Astrocyte (in vitro differentiated cells and primary cell): Measurements from ENCODE around the gene ABCB8. TPM values are rescaled to one million over a fixed set of nuclear protein-coding genes. Genes with fewer than 3 reads are reported as not detected.

Source experiments
- DNase-seq: peaks from one replicate; pipeline ENCODE4 v3.0.0-alpha.2; 2010; ENCODE audit warnings: low read depth
- FAIRE-seq: peaks from 2 replicates; lab custom pipeline; 2011; peaks lifted over from hg19 to GRCh38; lab: Jason Lieb, UNC
- H2AFZ ChIP-seq: 2 replicates; pipeline ENCODE4 v1.6.0; 2012; ENCODE audit warnings: low read depth, low read length, inconsistent platforms
- H3K27ac ChIP-seq: 2 replicates; pipeline ENCODE4 v1.5.1; 2011; ENCODE audit warnings: low read depth, low read length, inconsistent platforms
- H3K27me3 ChIP-seq: 2 replicates; pipeline ENCODE4 v1.6.0; 2011; ENCODE audit warnings: low read length, inconsistent platforms; ENCODE audit not compliant: insufficient read depth
- H3K36me3 ChIP-seq: 2 replicates; pipeline ENCODE4 v1.5.1; 2011; ENCODE audit warnings: low read length, inconsistent platforms; ENCODE audit not compliant: insufficient read depth
- H3K4me1 ChIP-seq: 2 replicates; pipeline ENCODE4 v1.5.1; 2011; ENCODE audit warnings: low read length, inconsistent platforms; ENCODE audit not compliant: insufficient read depth
- H3K4me2 ChIP-seq: 2 replicates; pipeline ENCODE4 v1.6.0; 2012; ENCODE audit warnings: low read length, inconsistent platforms
- H3K4me3 ChIP-seq: 2 replicates; pipeline ENCODE4 v1.5.1; 2011; ENCODE audit warnings: low read depth, mild to moderate bottlenecking, low read length, inconsistent platforms; ENCODE audit not compliant: insufficient read depth
- H3K79me2 ChIP-seq: 2 replicates; pipeline ENCODE4 v1.6.0; 2012; ENCODE audit warnings: mild to moderate bottlenecking, low read length, inconsistent platforms; ENCODE audit not compliant: insufficient read depth
- H3K9ac ChIP-seq: 2 replicates; pipeline ENCODE4 v1.6.0; 2012; ENCODE audit warnings: mild to moderate bottlenecking, low read length, inconsistent platforms
- H3K9me3 ChIP-seq: 2 replicates; pipeline ENCODE4 v1.5.1; 2012; ENCODE audit warnings: low read depth, mild to moderate bottlenecking, low read length, inconsistent platforms; ENCODE audit not compliant: insufficient read depth
- H4K20me1 ChIP-seq: 2 replicates; pipeline ENCODE4 v1.6.0; 2012; ENCODE audit warnings: low read length, inconsistent platforms; ENCODE audit not compliant: insufficient read depth
- H3K27ac Mint-ChIP-seq: one replicate; pipeline ENCODE4 v1.8.0; 2021; ENCODE audit warnings: mild to moderate bottlenecking, mixed read lengths; ENCODE audit not compliant: unreplicated experiment
- H3K27me3 Mint-ChIP-seq: one replicate; pipeline ENCODE4 v1.8.0; 2021; ENCODE audit warnings: low read depth, mixed read lengths; ENCODE audit not compliant: unreplicated experiment
- H3K36me3 Mint-ChIP-seq: one replicate; pipeline ENCODE4 v1.8.0; 2021; ENCODE audit warnings: low read depth, mixed read lengths; ENCODE audit not compliant: unreplicated experiment
- H3K4me1 Mint-ChIP-seq: one replicate; pipeline ENCODE4 v1.8.0; 2021; ENCODE audit warnings: low read depth, mixed read lengths; ENCODE audit not compliant: unreplicated experiment
- H3K4me3 Mint-ChIP-seq: one replicate; pipeline ENCODE4 v1.8.0; 2021; ENCODE audit warnings: mild to moderate bottlenecking, moderate library complexity, mixed read lengths; ENCODE audit not compliant: unreplicated experiment
- H3K9me3 Mint-ChIP-seq: one replicate; pipeline ENCODE4 v1.8.0; 2021; ENCODE audit warnings: mild to moderate bottlenecking, mixed read lengths; ENCODE audit not compliant: unreplicated experiment
- CTCF ChIP-seq: IDR thresholded peaks from 2 replicates; pipeline ENCODE4 v1.5.1; 2011; ENCODE audit warnings: low read depth, mild to moderate bottlenecking, inconsistent platforms, low read length, moderate library complexity; ENCODE audit not compliant: insufficient read depth
- EZH2 ChIP-seq: IDR thresholded peaks from 2 replicates; pipeline ENCODE4 v1.6.1; 2012; ENCODE audit warnings: mild to moderate bottlenecking, low read length, inconsistent platforms; ENCODE audit not compliant: insufficient read depth
- total RNA-seq: library from RNA; stranded (reverse); gene quantifications from 2 replicates; pipeline ENCODE4 v1.2.1, GENCODE V29; 2021

The ABCB8 gene
- total RNA-seq, 1 donor from 2014 or later: 53.3 TPM

- Histone ChIP-seq H3K9me3 (no peaks in the 10 kb centered on the region), H2AFZ (no peak overlapping the region), H3K4me3 (no peak overlapping the region), H3K9ac (no peak overlapping the region), H3K36me3 (peaks cover 18% of the 10 kb centered on the region), H3K27me3 (no peaks in the 10 kb centered on the region), H4K20me1 (peaks cover 56% of the 10 kb centered on the region), H3K4me2 (no peak overlapping the region), H3K4me1 (peaks cover 27% of the 10 kb centered on the region), H3K79me2 (peaks cover 36% of the 10 kb centered on the region), H3K27ac (no peak overlapping the region)
- Mint-ChIP-seq H3K27ac (no peak overlapping the region), H3K9me3 (no peaks in the 10 kb centered on the region), H3K4me3 (no peak overlapping the region), H3K36me3 (peaks cover 14% of the 10 kb centered on the region), H3K27me3 (no peaks in the 10 kb centered on the region), H3K4me1 (peaks cover 16% of the 10 kb centered on the region)
- TF ChIP-seq EZH2 (no peak), CTCF (no peak)
- no peak for FAIRE-seq
- no peak for DNase-seq
These were observed 48.8 kb downstream of the ABCB8 start for GRCh38 chr7:151076863-151077704.

- DNase-seq: no peak
- peaks cover 33% of the 10 kb centered on the region for H3K4me1 ChIP-seq
- peaks cover 56% of the 10 kb centered on the region for H4K20me1 ChIP-seq
- H3K4me3 ChIP-seq: no peak overlapping the region
- H3K4me2 ChIP-seq: no peak overlapping the region
- H3K4me1 Mint-ChIP-seq: peaks cover 19% of the 10 kb centered on the region
- TF ChIP-seq CTCF (no peak), EZH2 (no peak)
- FAIRE-seq: no peak
- peaks cover 16% of the 10 kb centered on the region for H3K36me3 ChIP-seq
- H3K9me3 ChIP-seq: no peaks in the 10 kb centered on the region
- peak overlapping the region; percentile 70 for H3K4me3 Mint-ChIP-seq
- peak overlapping the region; percentile 34 for H3K27ac Mint-ChIP-seq
- H3K27ac ChIP-seq: no peak overlapping the region
- no peaks in the 10 kb centered on the region for H3K27me3 Mint-ChIP-seq
- H3K9ac ChIP-seq: peak overlapping the region; percentile 14
- H2AFZ ChIP-seq: no peak overlapping the region
- H3K27me3 ChIP-seq: no peaks in the 10 kb centered on the region
- peaks cover 43% of the 10 kb centered on the region for H3K79me2 ChIP-seq
- no peaks in the 10 kb centered on the region for H3K9me3 Mint-ChIP-seq
- peaks cover 14% of the 10 kb centered on the region for H3K36me3 Mint-ChIP-seq
These were observed 49.5 kb downstream of the ABCB8 start for GRCh38 chr7:151077705-151078232.
